H1 (cell line): ENCODE data around the gene MBD3. TPM values are rescaled to one million over a fixed set of nuclear protein-coding genes. Genes with fewer than 3 reads are reported as not detected.

Experiments used
- CTCF ChIA-PET: fragments of 300-600 bp; sonication (Branson Sonifier 250); formaldehyde crosslinking; loops from one replicate; lab custom pipeline; 2021; ENCODE audit not compliant: partially characterized antibody; lab: Charles Lee
- POLR2A ChIA-PET: fragments of 300-600 bp; sonication (Branson Sonifier 250); formaldehyde crosslinking; loops from one replicate; lab custom pipeline; 2021; ENCODE audit warnings: inconsistent platforms; ENCODE audit not compliant: partially characterized antibody; lab: Charles Lee
- DNase-seq, 2 experiments: peaks; one replicate each; pipeline versions ENCODE4 v3.0.0 to v3.0.0-alpha.2; 2010 to 2022; ENCODE audit warnings: low spot score in 2 of 2, low read depth in 1 of 2, mixed read lengths in 1 of 2
- FAIRE-seq: peaks from 2 replicates; lab custom pipeline; 2011; peaks lifted over from hg19 to GRCh38; lab: Jason Lieb, UNC
- H2AFZ ChIP-seq: 2 replicates; pipeline ENCODE4 v1.8.1; 2012; ENCODE audit warnings: low read length, inconsistent platforms
- H2AK5ac ChIP-seq: 2 replicates; pipeline ENCODE4 v1.6.1; 2013; ENCODE audit warnings: low read depth, low read length
- H2BK120ac ChIP-seq: replicated peaks from 2 replicates; pipeline ENCODE3; 2013; ENCODE audit warnings: low read depth, low read length, inconsistent platforms
- H2BK12ac ChIP-seq: 2 replicates; pipeline ENCODE4 v1.6.1; 2013; ENCODE audit warnings: low read depth, low read length
- H2BK15ac ChIP-seq: 2 replicates; pipeline ENCODE4 v1.6.1; 2013; ENCODE audit warnings: low read length
- H2BK20ac ChIP-seq: 2 replicates; pipeline ENCODE4 v1.6.1; 2013; ENCODE audit warnings: low read length
- H2BK5ac ChIP-seq: 2 replicates; pipeline ENCODE4 v1.6.1; 2013; ENCODE audit warnings: low read depth, low read length
- H3K14ac ChIP-seq: 2 replicates; pipeline ENCODE4 v1.6.1; 2013; ENCODE audit warnings: inconsistent platforms; ENCODE audit not compliant: insufficient read length
- H3K18ac ChIP-seq: 2 replicates; pipeline ENCODE4 v1.6.1; 2013; ENCODE audit warnings: low read length; ENCODE audit errors: extremely low read depth
- H3K23ac ChIP-seq: 2 replicates; pipeline ENCODE4 v1.6.1; 2013; ENCODE audit warnings: inconsistent platforms; ENCODE audit not compliant: insufficient read length
- H3K23me2 ChIP-seq: 2 replicates; pipeline ENCODE4 v1.6.1; 2013; ENCODE audit warnings: low read depth, low read length
- H3K27ac ChIP-seq: 2 replicates; pipeline ENCODE4 v1.6.1; 2011; ENCODE audit warnings: low read depth, low read length, inconsistent platforms
- H3K27me3 ChIP-seq, 4 experiments: replicated peaks in 1 of 4; 1 replicate in 1 of 4; 2 replicates in 3 of 4; pipeline versions ENCODE4 v1.6.1 to v1.8.1; 2011 to 2013; ENCODE audit warnings: low read length in 3 of 4, mild to moderate bottlenecking in 3 of 4, inconsistent platforms in 2 of 4, mixed read lengths in 2 of 4, moderate library complexity in 1 of 4; ENCODE audit not compliant: control insufficient read depth in 3 of 4, insufficient read depth in 3 of 4; ENCODE audit errors: extremely low read depth in 1 of 4
- H3K36me3 ChIP-seq, 4 experiments: 2 replicates each; pipeline versions ENCODE4 v1.6.1 to v1.8.1; 2011 to 2013; ENCODE audit warnings: mild to moderate bottlenecking in 4 of 4, low read length in 3 of 4, moderate library complexity in 2 of 4, control low read depth in 1 of 4, inconsistent platforms in 1 of 4; ENCODE audit not compliant: insufficient read depth in 4 of 4, control insufficient read depth in 2 of 4
- H3K4ac ChIP-seq: replicated peaks from 2 replicates; pipeline ENCODE3; 2013; ENCODE audit warnings: low read length, low read depth, mixed read lengths, inconsistent platforms; ENCODE audit not compliant: insufficient read length
- H3K4me1 ChIP-seq, 4 experiments: replicated peaks in 1 of 4; 1 replicate in 1 of 4; 2 replicates in 3 of 4; pipeline versions ENCODE4 v1.6.1 to v1.8.1; 2011 to 2013; ENCODE audit warnings: low read length in 3 of 4, inconsistent platforms in 2 of 4, mixed read lengths in 1 of 4; ENCODE audit not compliant: insufficient read depth in 4 of 4, control insufficient read depth in 3 of 4
- H3K4me2 ChIP-seq, 2 experiments: 2 replicates each; pipeline versions ENCODE4 v1.6.1 to v1.8.1; 2011 to 2013; ENCODE audit warnings: low read depth in 2 of 2, low read length in 2 of 2, control low read depth in 1 of 2, inconsistent platforms in 1 of 2, mild to moderate bottlenecking in 1 of 2; ENCODE audit not compliant: insufficient read depth in 1 of 2
- H3K4me3 ChIP-seq, 4 experiments: fragments of 200-600, 300-600 bp in 1 of 4; sonication (generic), shearing (Covaris generic), sonication (Bioruptor Twin) in 1 of 4; 2 replicates each; pipeline versions ENCODE4 v1.5.1 to v1.8.1; 2011 to 2016; ENCODE audit warnings: low read length in 4 of 4, low read depth in 3 of 4, control low read depth in 2 of 4, inconsistent platforms in 2 of 4, mild to moderate bottlenecking in 2 of 4, mixed read lengths in 1 of 4, moderate library complexity in 1 of 4; ENCODE audit not compliant: insufficient read depth in 2 of 4; ENCODE audit errors: extremely low read depth in 1 of 4
- H3K56ac ChIP-seq: replicated peaks from 2 replicates; pipeline ENCODE3; 2013; ENCODE audit warnings: low read depth, mild to moderate bottlenecking, mixed read lengths, low read length, inconsistent platforms; ENCODE audit not compliant: insufficient read length
- H3K79me1 ChIP-seq: 2 replicates; pipeline ENCODE4 v1.6.1; 2013; ENCODE audit warnings: low read depth, low read length, control low read depth
- H3K79me2 ChIP-seq, 2 experiments: 2 replicates each; pipeline versions ENCODE4 v1.6.1 to v1.8.1; 2012 to 2013; ENCODE audit warnings: low read length in 2 of 2, mild to moderate bottlenecking in 2 of 2, inconsistent platforms in 1 of 2; ENCODE audit not compliant: insufficient read depth in 2 of 2, control insufficient read depth in 1 of 2
- H3K9ac ChIP-seq, 4 experiments: replicated peaks in 1 of 4; 1 replicate in 1 of 4; 2 replicates in 3 of 4; pipeline versions ENCODE4 v1.6.1 to v1.8.1; 2011 to 2013; ENCODE audit warnings: low read depth in 3 of 4, low read length in 3 of 4, control low read depth in 2 of 4, mild to moderate bottlenecking in 2 of 4, moderate library complexity in 2 of 4, inconsistent platforms in 1 of 4; ENCODE audit errors: extremely low read depth in 1 of 4
- H3K9me3 ChIP-seq, 2 experiments: 2 replicates each; pipeline versions ENCODE4 v1.6.1 to v1.8.1; 2012 to 2013; ENCODE audit warnings: mild to moderate bottlenecking in 2 of 2, moderate library complexity in 2 of 2, control low read depth in 1 of 2, inconsistent platforms in 1 of 2, low read depth in 1 of 2, low read length in 1 of 2, mixed read lengths in 1 of 2; ENCODE audit not compliant: insufficient read depth in 2 of 2
- H4K20me1 ChIP-seq, 2 experiments: replicated peaks in 1 of 2; 2 replicates each; pipeline versions ENCODE3 to v1.8.1; 2011 to 2013; ENCODE audit warnings: inconsistent platforms in 2 of 2, low read length in 2 of 2, mild to moderate bottlenecking in 1 of 2; ENCODE audit not compliant: insufficient read depth in 2 of 2, control insufficient read depth in 1 of 2
- H4K5ac ChIP-seq: 2 replicates; pipeline ENCODE4 v1.6.1; 2013; ENCODE audit warnings: low read length, low read depth, mixed read lengths, inconsistent platforms; ENCODE audit not compliant: insufficient read length
- H4K8ac ChIP-seq: 2 replicates; pipeline ENCODE4 v1.8.0; 2013; ENCODE audit warnings: mild to moderate bottlenecking, moderate library complexity, low read length, inconsistent platforms; ENCODE audit not compliant: insufficient read depth; ENCODE audit errors: extremely low read depth
- H4K91ac ChIP-seq: replicated peaks from 2 replicates; pipeline ENCODE3; 2013; ENCODE audit warnings: low read length, mixed read lengths, inconsistent platforms; ENCODE audit not compliant: insufficient read length
- BCL11A ChIP-seq, 2 experiments: IDR thresholded peaks; one replicate each; pipeline ENCODE4 v1.6.1; 2011; ENCODE audit warnings: low read depth in 2 of 2, low read length in 2 of 2, mild to moderate bottlenecking in 2 of 2
- GABPA ChIP-seq: IDR thresholded peaks from 2 replicates; pipeline ENCODE4 v1.6.1; 2011; ENCODE audit warnings: mild to moderate bottlenecking, low read length, moderate library complexity, borderline replicate concordance; ENCODE audit not compliant: insufficient read depth
- HDAC2 ChIP-seq, 2 experiments: fragments of 300-600 bp in 1 of 2; sonication (generic) in 1 of 2; IDR thresholded peaks; 2 replicates each; pipeline ENCODE4 v1.6.1; 2011 to 2012; ENCODE audit warnings: low read depth in 2 of 2, low read length in 2 of 2, mild to moderate bottlenecking in 2 of 2, moderate library complexity in 2 of 2, borderline replicate concordance in 1 of 2, inconsistent platforms in 1 of 2
- PHF8 ChIP-seq: fragments of 200-600 bp; sonication (generic); conservative IDR thresholded peaks from 2 replicates; pipeline ENCODE4 v1.7.1; 2012; ENCODE audit warnings: low read depth, mild to moderate bottlenecking, inconsistent platforms, low read length, moderate library complexity
- RBBP5 ChIP-seq: IDR thresholded peaks from 2 replicates; pipeline ENCODE4 v1.7.1; 2012; ENCODE audit warnings: low read depth, mild to moderate bottlenecking, inconsistent platforms, low read length, moderate library complexity, borderline replicate concordance
- SIRT6 ChIP-seq: IDR thresholded peaks from one replicate; pipeline ENCODE4 v1.7.1; 2012; ENCODE audit warnings: low read length, inconsistent platforms
- YY1 ChIP-seq: IDR thresholded peaks from 2 replicates; pipeline ENCODE4 v1.6.1; 2011; ENCODE audit warnings: low read depth, mild to moderate bottlenecking, low read length
- WGBS, 2 experiments: shearing (Covaris generic) in 1 of 2; methylation state at CpG; one replicate each; pipeline versions ENCODE4 v1.1.6 to v1.1.7; 2013 to 2015; ENCODE audit warnings: low lambda C conversion rate in 2 of 2, mixed read lengths in 2 of 2, inconsistent platforms in 1 of 2, low coverage in 1 of 2, missing lambda C conversion rate in 1 of 2; ENCODE audit not compliant: insufficient replicate concordance in 2 of 2, insufficient coverage in 1 of 2, insufficient read length in 1 of 2; ENCODE audit errors: extremely low coverage in 1 of 2, missing lambda C conversion rate in 1 of 2; 5-methylcytosine and 5-hydroxymethylcytosine counted together
- polyA plus RNA-seq, 7 experiments: library from polyadenylated mRNA; depleted of rRNA in 3 of 7; stranded (reverse) in 5 of 7; unstranded in 2 of 7; fragments of >200 nt in 5 of 7; fragments of 200-250 nt in 2 of 7; gene quantifications; 1 replicate in 5 of 7; 2 replicates in 1 of 7; 4 replicates in 1 of 7; pipeline versions ENCODE4 v1.2.1 to v1.2.3, GENCODE V29; 2011 to 2013; ENCODE audit warnings: missing spikeins in 2 of 7, mixed read lengths in 2 of 7
- total RNA-seq: library from RNA; stranded (reverse); fragmentation: NEBNext Ultra II Directional; extraction: Animal tissue kit (Norgen Biotek cat#: 25700); gene quantifications from 2 replicates; pipeline ENCODE4 v1.2.1, GENCODE V29; 2021
- TF ChIP-seq, protein P1 (sequence below): IDR thresholded peaks from 2 replicates; pipeline ENCODE4 v1.6.1; 2011; ENCODE audit warnings: low read length, improper control_type of control experiment

MBD3 gene
- total and polyA plus RNA-seq, 2 of the 8 experiments (the other 6 are each of a cell fraction or from before 2014, with no cell fraction given) = 88.2 to 110 TPM

DNA sequence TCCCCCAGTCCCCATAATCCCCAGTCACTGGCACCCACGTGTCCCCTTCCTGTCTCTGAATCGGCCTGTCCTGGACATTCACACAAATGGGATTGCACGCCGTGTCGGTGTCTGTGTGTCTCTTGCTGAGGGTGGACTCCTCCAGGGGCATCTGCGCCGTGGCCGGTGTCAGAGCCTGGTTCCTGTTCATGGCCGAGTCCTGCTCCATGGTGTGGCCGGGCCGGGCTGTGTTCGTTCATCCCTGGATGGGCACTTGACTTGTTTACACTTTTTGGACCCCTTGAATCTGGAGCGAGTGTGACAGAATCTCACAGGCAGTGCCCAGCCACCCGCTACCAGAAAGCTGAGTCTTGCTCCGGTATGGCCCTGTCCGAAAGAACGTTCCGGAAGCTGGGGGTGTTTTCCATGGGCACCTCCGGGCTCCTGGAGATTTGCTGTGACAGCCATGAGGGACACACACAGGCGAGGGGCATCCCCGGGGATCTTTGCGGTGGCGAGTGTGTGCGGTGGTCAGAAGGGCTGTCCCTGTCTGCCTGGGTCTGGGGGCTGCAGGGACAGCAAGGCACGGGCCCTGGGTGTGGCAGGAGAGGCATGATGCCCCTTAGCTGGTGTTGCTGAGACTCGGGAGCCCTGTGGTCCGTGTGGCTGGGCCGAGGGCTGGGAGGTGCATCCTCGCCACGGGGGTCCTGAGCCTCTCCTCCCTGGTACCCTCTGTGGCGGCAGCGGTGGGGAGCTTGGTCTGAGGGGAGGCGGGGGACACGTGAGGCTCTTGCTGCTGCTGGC is 18.1 kb downstream of the MBD3 start:
- H3K36me3 ChIP-seq = peaks cover 3 to 28% (median 15%) of the 10 kb centered on the region in 4 experiments; a peak in 6 of 8 replicates
- H3K23me2 ChIP-seq = no peaks in the 10 kb centered on the region
- no peak overlapping the region for H3K4me3 ChIP-seq
- CTCF ChIA-PET = interaction anchor here (1.1 to 2.3 kb wide), 3 partner anchors 11 to 29 kb away, joined by 3 to 9 read pairs (median 3); no protein-coding TSS in a partner anchor
- FAIRE-seq = no peak
- peaks cover 0 to 14% (median 4%) of the 10 kb centered on the region in 4 experiments; a peak in 3 of 7 replicates for H3K27me3 ChIP-seq
- no peak overlapping the region for H3K4me2 ChIP-seq
- H3K9ac ChIP-seq = no peak overlapping the region
- no peak overlapping the region for H2BK5ac ChIP-seq
- TF ChIP-seq BCL11A (IDR thresholded peaks at IDR 0.05; ENCODE audit: low read depth in 2 of 2, low read length in 2 of 2) = no peak
- TF ChIP-seq HDAC2 (IDR thresholded peaks at IDR 0.05; ENCODE audit: borderline replicate concordance in 1 of 2, low read depth in 2 of 2, low read length in 2 of 2) = no peak
- no peak for TF ChIP-seq RBBP5
- no peak for TF ChIP-seq YY1
- TF ChIP-seq, protein P1, sequence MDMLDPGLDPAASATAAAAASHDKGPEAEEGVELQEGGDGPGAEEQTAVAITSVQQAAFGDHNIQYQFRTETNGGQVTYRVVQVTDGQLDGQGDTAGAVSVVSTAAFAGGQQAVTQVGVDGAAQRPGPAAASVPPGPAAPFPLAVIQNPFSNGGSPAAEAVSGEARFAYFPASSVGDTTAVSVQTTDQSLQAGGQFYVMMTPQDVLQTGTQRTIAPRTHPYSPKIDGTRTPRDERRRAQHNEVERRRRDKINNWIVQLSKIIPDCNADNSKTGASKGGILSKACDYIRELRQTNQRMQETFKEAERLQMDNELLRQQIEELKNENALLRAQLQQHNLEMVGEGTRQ = no peak
- TF ChIP-seq PHF8 = no peak
- TF ChIP-seq SIRT6 = no peak
- TF ChIP-seq GABPA = no peak
- TF ChIP-seq, all 59 proteins: peak for 0
- no peaks in the 10 kb centered on the region; the same call in 1 of the 2 replicates for H3K79me1 ChIP-seq
- no peak overlapping the region for H3K4ac ChIP-seq
- H3K18ac ChIP-seq = no peak overlapping the region; the same call in 1 of the 2 replicates
- H4K5ac ChIP-seq = no peak overlapping the region
- H2AFZ ChIP-seq = no peak overlapping the region
- H4K91ac ChIP-seq = no peak overlapping the region
- POLR2A ChIA-PET = interaction anchor here (0.9 to 8.8 kb wide), 7 partner anchors 7 to 305 kb away, joined by 3 to 148 read pairs (median 4); partner anchors contain the start of genes CIRBP, MBD3 and MEX3D
- DNase-seq = no peak
- peaks cover 0 to 1% (median 0%) of the 10 kb centered on the region in 4 experiments; a peak in 1 of 7 replicates for H3K4me1 ChIP-seq
- H2BK15ac ChIP-seq = no peak overlapping the region
- no peaks in the 10 kb centered on the region for H3K79me2 ChIP-seq
- H3K23ac ChIP-seq = no peak overlapping the region
- H2AK5ac ChIP-seq = no peak overlapping the region
- no peak overlapping the region for H4K8ac ChIP-seq
- no peak overlapping the region for H3K56ac ChIP-seq
- H2BK120ac ChIP-seq = no peak overlapping the region
- H2BK20ac ChIP-seq = no peak overlapping the region
- 93% methylated on average over 34 of the region's 34 CpGs; no CpG with 5 or more reads in 1 of the 2 experiments for WGBS, 2 experiments
- H3K14ac ChIP-seq = no peak overlapping the region
- no peaks in the 10 kb centered on the region for H3K9me3 ChIP-seq
- no peak overlapping the region for H2BK12ac ChIP-seq
- H4K20me1 ChIP-seq = peaks cover 0 to 13% of the 10 kb centered on the region in 2 experiments
- H3K27ac ChIP-seq = no peak overlapping the region
